Astrocyte (in vitro differentiated cells and primary cell): ENCODE data around the gene CARM1.

Source experiments
- EZH2 ChIP-seq: IDR thresholded peaks from 2 replicates; pipeline ENCODE4 v1.6.1; 2012; ENCODE audit warnings: mild to moderate bottlenecking, low read length, inconsistent platforms; ENCODE audit not compliant: insufficient read depth
- TF ChIP-seq, protein P1 (sequence below): IDR thresholded peaks from 2 replicates; pipeline ENCODE4 v1.5.1; 2011; ENCODE audit warnings: low read depth, mild to moderate bottlenecking, inconsistent platforms, low read length, moderate library complexity; ENCODE audit not compliant: insufficient read depth

DNA sequence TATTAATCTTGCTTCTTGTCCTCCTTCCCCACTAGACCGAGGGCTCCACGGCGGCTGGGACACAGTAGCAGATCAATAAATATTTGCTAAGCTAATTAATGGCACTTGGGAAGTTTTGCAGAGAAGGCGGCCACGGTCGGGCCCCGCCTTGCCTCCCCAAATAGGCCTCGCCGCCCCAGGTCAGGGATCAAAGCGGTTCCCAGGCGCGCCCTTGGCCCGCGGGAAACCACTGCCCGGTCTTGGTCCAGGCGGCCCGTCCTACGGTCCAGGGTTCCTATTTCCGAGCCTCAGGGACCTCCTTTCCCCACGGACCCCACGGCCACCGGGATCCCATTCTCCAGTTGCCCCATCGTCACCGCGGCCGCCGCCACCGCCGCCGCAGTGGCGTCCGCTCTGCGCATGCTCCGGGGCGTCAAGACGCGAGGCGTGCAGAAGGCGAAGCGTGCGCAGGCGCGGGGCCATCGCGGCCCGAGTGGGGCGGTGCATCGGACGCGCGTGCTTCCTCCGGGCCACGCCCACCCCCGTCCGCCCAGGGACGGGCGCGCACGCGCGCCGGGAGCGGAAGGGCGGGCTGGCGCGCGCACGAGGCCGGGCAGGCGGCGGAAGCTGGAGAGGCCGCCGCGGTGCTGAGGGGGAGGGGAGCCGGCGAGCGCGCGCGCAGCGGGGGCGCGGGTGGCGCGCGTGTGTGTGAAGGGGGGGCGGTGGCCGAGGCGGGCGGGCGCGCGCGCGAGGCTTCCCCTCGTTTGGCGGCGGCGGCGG lies 89.1 kb downstream of the CARM1 start, which contains the start of gene SMARCA4:
- TF ChIP-seq, protein P1, sequence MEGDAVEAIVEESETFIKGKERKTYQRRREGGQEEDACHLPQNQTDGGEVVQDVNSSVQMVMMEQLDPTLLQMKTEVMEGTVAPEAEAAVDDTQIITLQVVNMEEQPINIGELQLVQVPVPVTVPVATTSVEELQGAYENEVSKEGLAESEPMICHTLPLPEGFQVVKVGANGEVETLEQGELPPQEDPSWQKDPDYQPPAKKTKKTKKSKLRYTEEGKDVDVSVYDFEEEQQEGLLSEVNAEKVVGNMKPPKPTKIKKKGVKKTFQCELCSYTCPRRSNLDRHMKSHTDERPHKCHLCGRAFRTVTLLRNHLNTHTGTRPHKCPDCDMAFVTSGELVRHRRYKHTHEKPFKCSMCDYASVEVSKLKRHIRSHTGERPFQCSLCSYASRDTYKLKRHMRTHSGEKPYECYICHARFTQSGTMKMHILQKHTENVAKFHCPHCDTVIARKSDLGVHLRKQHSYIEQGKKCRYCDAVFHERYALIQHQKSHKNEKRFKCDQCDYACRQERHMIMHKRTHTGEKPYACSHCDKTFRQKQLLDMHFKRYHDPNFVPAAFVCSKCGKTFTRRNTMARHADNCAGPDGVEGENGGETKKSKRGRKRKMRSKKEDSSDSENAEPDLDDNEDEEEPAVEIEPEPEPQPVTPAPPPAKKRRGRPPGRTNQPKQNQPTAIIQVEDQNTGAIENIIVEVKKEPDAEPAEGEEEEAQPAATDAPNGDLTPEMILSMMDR: no peak
- no peak for TF ChIP-seq EZH2
